Ishikawa (cell line): ENCODE measurements around the gene DNAJA4.

Experiments
- CREB1 ChIP-seq: IDR thresholded peaks from 2 replicates; pipeline ENCODE4 v1.6.1; 2012; ENCODE audit warnings: low read depth
- EGR1 ChIP-seq: IDR thresholded peaks from 2 replicates; pipeline ENCODE4 v1.6.1; 2012
- EP300 ChIP-seq: IDR thresholded peaks from 2 replicates; pipeline ENCODE4 v1.6.1; 2012; ENCODE audit warnings: borderline replicate concordance
- FOXM1 ChIP-seq: IDR thresholded peaks from 2 replicates; pipeline ENCODE4 v1.6.1; 2012; ENCODE audit warnings: low read depth, borderline replicate concordance
- MAX ChIP-seq: IDR thresholded peaks from 2 replicates; pipeline ENCODE4 v1.6.1; 2012
- RAD21 ChIP-seq: IDR thresholded peaks from 2 replicates; pipeline ENCODE4 v1.6.1; 2012; ENCODE audit warnings: low read depth
- TEAD4 ChIP-seq: IDR thresholded peaks from 2 replicates; pipeline ENCODE4 v1.6.1; 2012

GRCh38 chr15:78308422-78309032 is 44.2 kb downstream of the DNAJA4 start:
- TF ChIP-seq EP300 (no peak), RAD21 (peak; percentile 97), CREB1 (no peak), MAX (no peak), EGR1 (no peak), FOXM1 (no peak), TEAD4 (no peak)
